AG04449 (cell line): Measurements from ENCODE around the gene EFCAB5.
A peak's percentile ranks its signal among the peaks of the same experiment; 100 is the strongest.

Experiments
- CTCF ChIA-PET: fragments of 350-600 bp; formaldehyde crosslinking; extraction: SDS; loops from one replicate; lab custom pipeline; 2021; ENCODE audit warnings: antibody characterized with exemption; lab: Yijun Ruan, JAX
- POLR2A ChIA-PET: fragments of 400-600, 350-600 bp; formaldehyde crosslinking; extraction: SDS; loops from one replicate; lab custom pipeline; 2020; ENCODE audit warnings: antibody characterized with exemption, inconsistent platforms; lab: Yijun Ruan, JAX
- DNase-seq: peaks from one replicate; pipeline ENCODE4 v3.0.0-alpha.2; 2010; ENCODE audit warnings: low read depth, low spot score
- H3K4me3 ChIP-seq: 2 replicates; pipeline ENCODE4 v1.5.1; 2011; ENCODE audit warnings: low read depth, mild to moderate bottlenecking, control low read depth, low read length
- TF ChIP-seq, protein P1 (sequence below): IDR thresholded peaks from one replicate; pipeline ENCODE4 v1.5.1; 2011; ENCODE audit warnings: mild to moderate bottlenecking, moderate library complexity, low read length, control low read depth, inconsistent platforms; ENCODE audit not compliant: insufficient read depth; ENCODE audit errors: missing control alignments

Gene EFCAB5

GRCh38 chr17:30092886-30093285, 151.5 kb downstream of the EFCAB5 start:
- ChIA-PET POLR2A (interaction anchor here (0.6 kb wide), 1 partner anchor 416 kb away, joined by 3 read pairs; no protein-coding TSS in a partner anchor), CTCF (interaction anchor here (0.5 to 9.8 kb wide), 67 partner anchors 11 to 969 kb away, joined by 3 to 230 read pairs (median 5); partner anchors contain the start of genes ANKRD13B and SSH2)
- TF ChIP-seq, protein P1, sequence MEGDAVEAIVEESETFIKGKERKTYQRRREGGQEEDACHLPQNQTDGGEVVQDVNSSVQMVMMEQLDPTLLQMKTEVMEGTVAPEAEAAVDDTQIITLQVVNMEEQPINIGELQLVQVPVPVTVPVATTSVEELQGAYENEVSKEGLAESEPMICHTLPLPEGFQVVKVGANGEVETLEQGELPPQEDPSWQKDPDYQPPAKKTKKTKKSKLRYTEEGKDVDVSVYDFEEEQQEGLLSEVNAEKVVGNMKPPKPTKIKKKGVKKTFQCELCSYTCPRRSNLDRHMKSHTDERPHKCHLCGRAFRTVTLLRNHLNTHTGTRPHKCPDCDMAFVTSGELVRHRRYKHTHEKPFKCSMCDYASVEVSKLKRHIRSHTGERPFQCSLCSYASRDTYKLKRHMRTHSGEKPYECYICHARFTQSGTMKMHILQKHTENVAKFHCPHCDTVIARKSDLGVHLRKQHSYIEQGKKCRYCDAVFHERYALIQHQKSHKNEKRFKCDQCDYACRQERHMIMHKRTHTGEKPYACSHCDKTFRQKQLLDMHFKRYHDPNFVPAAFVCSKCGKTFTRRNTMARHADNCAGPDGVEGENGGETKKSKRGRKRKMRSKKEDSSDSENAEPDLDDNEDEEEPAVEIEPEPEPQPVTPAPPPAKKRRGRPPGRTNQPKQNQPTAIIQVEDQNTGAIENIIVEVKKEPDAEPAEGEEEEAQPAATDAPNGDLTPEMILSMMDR = no peak
- no peak overlapping the region for H3K4me3 ChIP-seq
- no peak for DNase-seq

DNA sequence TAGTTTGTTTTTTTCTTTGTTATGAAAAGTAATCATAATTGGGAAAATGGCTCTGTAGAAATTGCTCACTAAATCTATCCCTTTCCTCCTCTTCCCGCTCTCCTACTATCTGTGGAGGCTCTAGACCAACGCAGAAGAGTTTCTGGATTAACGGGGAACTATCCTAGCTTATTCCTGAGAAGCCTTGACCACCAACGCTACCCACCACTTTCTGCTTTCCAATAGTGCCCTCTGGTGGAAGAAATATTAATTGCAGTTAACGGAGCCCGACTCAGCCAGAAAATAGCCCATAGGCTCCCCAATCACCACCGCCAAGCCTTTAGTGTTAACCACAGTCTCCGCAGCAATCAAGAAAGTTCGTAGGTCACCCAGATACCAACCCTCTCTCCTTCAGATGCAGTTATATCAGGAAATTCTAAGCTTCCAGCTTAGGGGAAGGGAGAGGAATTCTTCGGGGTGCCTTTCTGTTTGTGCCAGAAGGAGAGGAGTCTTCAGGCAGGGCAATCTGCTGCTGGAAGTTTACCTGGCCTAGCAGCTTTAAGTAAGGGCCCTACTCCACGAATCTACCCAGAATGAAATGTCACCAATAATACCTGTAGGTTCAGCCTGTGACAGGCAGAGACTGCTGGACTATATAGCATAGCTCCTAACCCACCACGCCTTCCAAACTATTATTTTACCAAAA, 152.2 kb downstream of the EFCAB5 start:
- TF ChIP-seq, protein P1 = peak; percentile 41
- ChIA-PET POLR2A (interaction anchor here (0.6 kb wide), 1 partner anchor 417 kb away, joined by 3 read pairs; no protein-coding TSS in a partner anchor), CTCF (interaction anchor here (0.5 to 9.8 kb wide), 71 partner anchors 12 to 970 kb away, joined by 3 to 230 read pairs (median 5); partner anchors contain the start of genes ANKRD13B and SSH2)
- no peak for DNase-seq
- H3K4me3 ChIP-seq = no peak overlapping the region

- ChIA-PET CTCF (interaction anchor here (0.7 to 9.8 kb wide), 30 partner anchors 10 to 522 kb away, joined by 3 to 230 read pairs (median 4); partner anchors contain the start of gene SSH2), POLR2A (interaction anchor here (0.8 kb wide), 1 partner anchor 9 kb away, joined by 4 read pairs; no protein-coding TSS in a partner anchor)
- TF ChIP-seq, protein P1 = peak; percentile 62
- no peak overlapping the region for H3K4me3 ChIP-seq
- DNase-seq = no peak
Measured at GRCh38 chr17:30095507-30096244, 154.2 kb downstream of the EFCAB5 start.

DNA sequence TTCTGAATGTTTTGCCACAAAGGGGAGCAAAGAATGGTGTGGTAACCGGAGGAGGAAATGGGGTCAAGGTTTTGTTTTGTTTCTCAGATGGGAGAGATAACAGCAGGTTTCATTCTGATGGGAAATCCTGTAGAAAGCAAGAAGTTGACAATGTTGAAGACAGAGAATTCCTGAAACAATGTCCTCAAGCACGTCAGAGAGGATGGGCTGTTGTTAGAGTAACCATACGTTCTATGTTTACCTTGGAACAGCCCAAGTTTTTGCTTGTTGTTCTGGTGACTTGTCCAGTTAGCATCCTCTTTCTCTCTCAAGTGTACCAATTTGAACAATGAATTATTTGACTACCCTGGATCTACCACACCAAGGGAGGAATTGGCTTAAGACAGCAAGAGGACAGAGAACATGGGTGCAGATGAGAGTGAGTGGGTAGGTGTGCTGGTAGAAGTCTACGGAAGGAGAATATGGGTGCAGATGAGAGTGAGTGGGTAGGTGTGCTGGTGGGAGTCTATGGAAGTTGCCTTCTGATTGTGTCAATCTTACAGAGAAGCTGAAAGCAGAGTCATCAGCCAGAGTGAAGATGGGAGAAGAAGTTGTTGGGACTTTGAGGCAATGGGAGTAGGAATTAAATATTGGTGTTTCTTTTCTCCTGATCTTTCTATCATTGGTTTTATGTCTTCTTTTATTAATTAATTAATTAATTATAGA, 160.4 kb downstream of the EFCAB5 start:
- TF ChIP-seq, protein P1 = no peak
- ChIA-PET CTCF (interaction anchor here (0.5 to 9.8 kb wide), 4 partner anchors 6 to 167 kb away, joined by 3 to 230 read pairs (median 3); no protein-coding TSS in a partner anchor), POLR2A (no interaction called here)
- DNase-seq = no peak
- H3K4me3 ChIP-seq = no peak overlapping the region

DNA sequence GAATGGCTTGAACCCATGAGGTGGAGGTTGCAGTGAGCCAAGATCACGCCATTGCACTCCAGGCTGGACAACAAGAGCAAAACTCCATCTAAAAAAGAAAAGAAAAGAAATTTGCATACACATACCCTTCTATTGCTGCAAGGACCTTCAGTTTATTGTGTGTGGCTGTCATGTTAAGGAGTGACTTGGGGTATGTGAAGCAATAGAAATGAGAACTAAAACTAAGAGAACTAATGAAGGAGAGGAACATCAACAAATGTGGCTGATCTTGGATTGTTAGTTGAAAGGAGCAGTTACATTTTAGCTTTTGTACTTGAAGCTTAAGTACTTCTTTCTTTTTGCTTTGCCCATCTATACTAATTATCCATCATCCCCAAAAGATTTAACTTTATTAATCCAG, 162.5 kb downstream of the EFCAB5 start:
- TF ChIP-seq, protein P1 = no peak
- no peak overlapping the region for H3K4me3 ChIP-seq
- no peak for DNase-seq
- ChIA-PET POLR2A (interaction anchor here (0.6 kb wide), 1 partner anchor 8 kb away, joined by 4 read pairs; no protein-coding TSS in a partner anchor), CTCF (interaction anchor here (0.7 to 9.8 kb wide), 41 partner anchors 8 to 721 kb away, joined by 3 to 230 read pairs (median 5); partner anchors contain the start of genes BLMH, CRLF3 and NSRP1)
